HepG2 (cell line): ENCODE results near the gene SNAP29.
"Not testable (repeated sequence)": the region's sequence is repeated elsewhere in the genome, so short reads cannot be mapped to it uniquely, and the experiment has no call there.

ENCODE experiments used
- CTCF ChIP-seq: sonication (generic); formaldehyde crosslinking; IDR thresholded peaks from 2 replicates; pipeline ENCODE4 v1.5.0; 2020; ENCODE audit warnings: mild to moderate bottlenecking, missing genetic modification reagents, moderate library complexity
- MYC ChIP-seq: sonication (generic); formaldehyde crosslinking; IDR thresholded peaks from 2 replicates; pipeline ENCODE4 v1.9.0; 2021; ENCODE audit warnings: missing genetic modification reagents, borderline replicate concordance
- SRF ChIP-seq: IDR thresholded peaks from 2 replicates; pipeline ENCODE4 v1.6.1; 2011; ENCODE audit warnings: mild to moderate bottlenecking, low read depth, low read length, moderate library complexity
- TAF1 ChIP-seq: sonication (generic); formaldehyde crosslinking; IDR thresholded peaks from 2 replicates; pipeline ENCODE4 v1.4.0; 2020; ENCODE audit warnings: missing genetic modification reagents
- YY1 ChIP-seq: IDR thresholded peaks from 2 replicates; pipeline ENCODE4 v1.6.1; 2011; ENCODE audit warnings: low read length, low read depth, moderate library complexity, mild to moderate bottlenecking; ENCODE audit not compliant: insufficient read depth, insufficient replicate concordance
- ZBTB40 ChIP-seq, 2 experiments: fragments of 450-650 bp in 1 of 2; sonication (generic) in 1 of 2; formaldehyde crosslinking in 1 of 2; IDR thresholded peaks; 2 replicates each; pipeline versions ENCODE4 v1.6.1 to v1.8.0; 2016 to 2022; ENCODE audit warnings: antibody characterized with exemption in 1 of 2, mild to moderate bottlenecking in 1 of 2, missing genetic modification reagents in 1 of 2
- ZBTB8A ChIP-seq: sonication (generic); formaldehyde crosslinking; IDR thresholded peaks from 2 replicates; pipeline ENCODE4 v1.4.0; 2020; ENCODE audit warnings: mild to moderate bottlenecking, low read depth, missing genetic modification reagents, borderline replicate concordance
- ZFP91 ChIP-seq: sonication (generic); formaldehyde crosslinking; IDR thresholded peaks from 2 replicates; pipeline ENCODE4 v1.9.0; 2022; ENCODE audit warnings: missing genetic modification reagents, mild to moderate bottlenecking, borderline replicate concordance
- ZNF121 ChIP-seq: sonication (generic); formaldehyde crosslinking; IDR thresholded peaks from 2 replicates; pipeline ENCODE4 v1.5.0; 2020; ENCODE audit warnings: mild to moderate bottlenecking, missing genetic modification reagents
- TF ChIP-seq, protein P1 (sequence below): sonication (generic); formaldehyde crosslinking; IDR thresholded peaks from 2 replicates; pipeline ENCODE4 v1.8.1; 2023; ENCODE audit warnings: missing genetic modification reagents, inconsistent platforms, borderline replicate concordance

DNA sequence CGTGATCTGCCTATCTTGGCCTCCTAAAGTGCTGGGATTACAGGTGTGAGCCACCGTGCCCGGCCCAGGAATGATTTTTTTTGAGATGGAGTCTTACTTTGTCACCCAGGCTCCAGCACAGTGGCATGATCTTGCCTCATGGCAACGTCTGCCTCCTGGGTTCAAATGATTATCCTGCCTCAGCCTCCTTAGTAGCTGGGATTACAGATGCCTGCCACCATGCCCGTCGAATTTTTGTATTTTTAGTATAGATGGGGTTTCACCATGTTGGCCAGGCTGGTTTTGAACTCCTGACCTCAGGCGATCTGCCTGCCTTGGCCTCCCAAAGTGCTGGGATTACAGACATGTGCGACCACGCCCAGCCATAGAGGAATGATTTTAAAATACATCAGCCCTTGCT is 76.2 kb downstream of the SNAP29 start:
- not testable (repeated sequence) for TF ChIP-seq SRF; TAF1 (CRISPR knock-in tag); ZBTB8A (CRISPR knock-in tag); MYC; YY1; CTCF; ZBTB40 (IDR thresholded peaks at IDR 0.05); ZBTB40 (CRISPR knock-in tag; IDR thresholded peaks at IDR 0.05); ZNF121 (CRISPR knock-in tag); ZFP91 (CRISPR knock-in tag)
- TF ChIP-seq, protein P1, sequence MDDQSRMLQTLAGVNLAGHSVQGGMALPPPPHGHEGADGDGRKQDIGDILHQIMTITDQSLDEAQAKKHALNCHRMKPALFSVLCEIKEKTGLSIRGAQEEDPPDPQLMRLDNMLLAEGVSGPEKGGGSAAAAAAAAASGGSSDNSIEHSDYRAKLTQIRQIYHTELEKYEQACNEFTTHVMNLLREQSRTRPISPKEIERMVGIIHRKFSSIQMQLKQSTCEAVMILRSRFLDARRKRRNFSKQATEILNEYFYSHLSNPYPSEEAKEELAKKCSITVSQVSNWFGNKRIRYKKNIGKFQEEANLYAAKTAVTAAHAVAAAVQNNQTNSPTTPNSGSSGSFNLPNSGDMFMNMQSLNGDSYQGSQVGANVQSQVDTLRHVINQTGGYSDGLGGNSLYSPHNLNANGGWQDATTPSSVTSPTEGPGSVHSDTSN (CRISPR knock-in tag), result not testable (repeated sequence)
